Measurements from ENCODE around the gene HSDL2. TPM values are rescaled to one million over a fixed set of nuclear protein-coding genes. Genes with fewer than 3 reads are reported as not detected.

HSDL2 gene
- total RNA-seq, 1 experiment from 2014 or later: 21.6 TPM

DNA sequence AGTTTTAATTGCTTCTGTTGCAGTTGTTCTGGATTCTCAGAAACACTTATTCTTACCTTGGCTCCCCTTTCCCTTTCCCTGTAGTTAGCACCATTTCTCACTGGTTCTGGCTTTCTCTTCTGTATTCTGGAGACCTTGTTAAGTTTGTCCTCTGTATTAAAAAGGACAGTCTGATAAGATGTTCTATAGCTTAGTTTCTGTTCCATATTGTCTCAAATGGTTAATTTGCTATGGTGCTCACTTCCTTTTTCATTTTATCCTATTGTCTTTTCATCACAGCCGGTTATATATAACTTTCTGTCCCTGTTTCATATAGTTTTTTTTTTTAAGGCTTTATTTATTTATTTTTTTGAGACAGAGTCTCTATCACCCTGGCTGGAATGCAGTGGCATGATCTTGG is 65.3 kb downstream of the HSDL2 start:
- DNase-seq (ENCODE audit: low read depth): no peak

DNA sequence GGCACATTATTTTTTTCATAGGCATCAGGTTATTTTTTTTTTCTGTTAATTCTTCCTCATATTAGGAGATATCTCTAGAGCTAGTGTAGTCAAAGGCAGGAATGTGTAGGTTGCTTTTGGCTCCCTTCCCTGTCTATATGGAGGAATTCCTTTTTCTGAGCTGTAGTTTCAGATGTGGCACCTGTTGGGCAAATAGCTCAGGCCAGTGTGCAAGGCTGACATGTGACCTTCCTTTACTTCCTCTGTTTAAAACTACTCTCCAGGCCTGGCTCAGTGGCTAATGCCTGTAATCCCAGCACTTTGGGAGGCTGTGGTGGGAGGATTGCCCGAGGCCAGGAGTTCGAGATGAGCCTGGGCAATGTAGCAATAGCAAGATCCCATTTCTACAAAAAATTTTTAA is 66.2 kb downstream of the HSDL2 start:
- no peak for DNase-seq (ENCODE audit: low read depth)

DNA sequence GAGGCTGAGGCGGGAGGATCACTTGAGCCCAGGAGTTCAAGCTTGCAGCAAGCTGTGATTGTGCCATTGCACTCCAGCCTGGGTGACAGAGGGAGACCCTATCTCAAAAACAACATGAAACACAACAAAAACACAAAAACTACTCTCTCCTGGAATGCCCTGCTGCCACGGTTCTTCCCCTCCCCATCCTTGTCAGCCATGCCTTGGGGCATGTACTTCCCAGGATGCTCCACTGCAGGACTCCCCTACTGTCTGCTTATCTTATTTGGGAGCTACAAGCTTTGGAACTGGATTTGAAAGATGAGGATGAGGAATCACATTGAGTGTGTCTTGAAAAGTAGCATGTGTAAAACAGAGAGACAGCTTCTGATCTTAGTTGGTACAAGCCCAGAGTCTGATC is 66.6 kb downstream of the HSDL2 start:
- no peak for DNase-seq (ENCODE audit: low read depth)

DNA sequence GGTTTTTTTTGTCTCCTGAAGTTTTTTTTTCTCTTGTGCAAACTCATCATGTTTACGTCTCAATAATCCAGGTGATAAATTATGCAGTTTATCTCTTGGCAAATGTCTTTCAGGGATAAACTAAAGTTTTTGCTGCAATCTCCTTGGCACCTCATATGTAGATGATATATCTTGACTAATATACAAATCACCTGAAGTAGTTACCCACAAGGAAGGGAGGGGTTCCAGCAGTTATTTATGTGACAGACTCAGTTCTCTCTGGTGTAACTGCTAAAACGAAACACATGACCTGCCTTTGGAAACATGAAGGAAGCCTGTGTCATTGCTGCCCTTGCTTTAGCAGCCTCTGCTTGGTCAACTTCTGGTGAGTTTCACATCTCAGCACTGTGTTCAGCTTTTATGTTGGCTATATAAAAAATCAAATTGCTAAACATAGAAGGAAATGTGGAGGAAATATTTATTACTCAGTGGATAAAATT is 67.4 kb downstream of the HSDL2 start:
- no peak for DNase-seq (ENCODE audit: low read depth)

DNA sequence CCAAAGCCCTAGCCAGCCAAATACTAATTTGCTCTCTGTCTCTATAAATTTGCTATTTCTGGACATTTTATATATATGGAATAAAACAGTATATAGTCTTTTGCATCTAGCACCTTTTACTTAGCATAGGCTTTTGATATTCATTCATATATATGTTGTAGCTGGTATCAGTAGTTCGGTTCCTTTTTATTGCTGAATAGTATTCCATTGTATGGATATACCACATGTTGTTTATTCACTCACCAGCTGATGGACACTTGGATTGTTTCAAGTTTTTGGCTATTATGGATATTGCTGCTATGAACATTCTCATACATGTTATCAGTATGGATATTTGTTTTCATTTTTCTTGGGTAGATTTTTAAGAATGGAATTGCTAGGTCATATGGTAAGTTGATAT is 82.9 kb downstream of the HSDL2 start:
- DNase-seq (ENCODE audit: low read depth): no peak

DNA sequence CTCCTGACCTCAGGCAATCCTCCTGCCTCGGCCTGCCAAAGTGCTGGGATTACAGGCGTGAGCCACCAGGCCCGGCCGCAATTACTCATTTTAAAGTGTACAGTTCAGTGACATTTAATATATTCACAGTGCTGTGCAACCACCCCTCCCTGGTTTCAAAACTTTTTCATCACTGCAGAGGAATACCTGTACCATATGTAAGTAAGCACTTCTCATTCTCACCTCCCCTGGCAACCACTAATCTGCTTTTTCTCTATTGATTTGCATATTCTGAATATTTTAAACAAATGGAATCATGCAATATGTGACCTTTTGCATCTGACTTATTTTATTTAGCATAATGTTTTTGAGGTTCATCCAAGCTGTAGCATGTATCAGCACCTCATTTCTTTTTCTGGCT is 85.4 kb downstream of the HSDL2 start:
- DNase-seq (ENCODE audit: low read depth): no peak

DNA sequence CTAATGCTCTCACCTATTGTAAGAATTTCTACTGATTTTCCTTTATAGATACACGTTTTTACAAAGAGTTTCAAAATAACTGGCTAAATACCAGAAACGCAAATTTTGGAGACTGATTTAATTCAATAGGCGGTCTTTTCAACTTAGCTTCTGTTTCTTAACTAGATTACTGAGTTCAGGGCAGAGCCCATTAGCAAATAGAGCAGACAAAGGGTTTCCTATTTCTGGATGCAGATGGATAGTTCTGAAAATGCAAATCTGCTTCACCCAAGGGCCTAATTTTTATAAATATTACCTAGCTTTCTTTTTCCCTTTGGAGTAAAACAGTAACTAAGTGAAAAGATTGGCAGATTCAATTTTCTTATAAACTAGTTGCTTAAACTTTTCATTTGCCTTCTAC is 93.1 kb downstream of the HSDL2 start:
- no peak for DNase-seq (ENCODE audit: low read depth)

DNA sequence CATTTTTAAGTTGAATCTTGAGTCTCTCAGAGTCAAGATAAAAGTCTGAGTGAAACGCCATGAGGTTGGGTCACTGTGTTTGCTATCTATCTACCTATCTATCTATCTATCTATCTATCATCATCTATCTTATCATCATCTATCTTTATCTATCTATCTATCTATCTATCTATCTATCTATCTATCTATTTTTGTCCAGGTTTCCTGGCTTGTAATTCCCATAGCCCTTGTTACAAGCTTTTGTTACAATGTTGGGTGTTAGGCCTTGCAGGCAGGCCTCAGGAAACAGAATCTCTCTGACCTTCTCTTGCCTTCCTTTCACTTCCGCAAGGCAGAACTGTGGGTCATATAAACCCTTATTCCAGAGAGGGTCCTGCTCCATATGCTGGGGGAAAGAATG is 94.1 kb downstream of the HSDL2 start:
- DNase-seq (ENCODE audit: low read depth): no peak

DNA sequence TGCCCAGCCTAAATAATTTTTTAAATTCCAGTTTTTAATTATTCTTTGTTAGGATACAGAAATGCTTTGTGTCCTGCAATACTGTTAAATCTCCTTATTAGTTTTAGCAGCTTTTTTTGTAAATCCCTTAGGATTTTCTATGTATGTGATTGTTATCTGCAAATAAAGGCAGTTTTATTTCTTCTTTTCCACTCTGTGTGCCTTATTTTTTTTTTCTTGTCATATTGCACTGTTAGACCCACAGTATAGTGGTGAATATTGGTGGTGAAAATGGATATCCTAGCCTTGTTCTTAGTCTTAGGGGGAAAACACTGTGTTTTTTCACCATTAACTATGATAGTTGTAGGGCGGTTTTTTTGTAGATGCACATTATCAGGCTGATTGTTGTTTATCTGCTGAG is 95.4 kb downstream of the HSDL2 start:
- no peak for DNase-seq (ENCODE audit: low read depth)

DNA sequence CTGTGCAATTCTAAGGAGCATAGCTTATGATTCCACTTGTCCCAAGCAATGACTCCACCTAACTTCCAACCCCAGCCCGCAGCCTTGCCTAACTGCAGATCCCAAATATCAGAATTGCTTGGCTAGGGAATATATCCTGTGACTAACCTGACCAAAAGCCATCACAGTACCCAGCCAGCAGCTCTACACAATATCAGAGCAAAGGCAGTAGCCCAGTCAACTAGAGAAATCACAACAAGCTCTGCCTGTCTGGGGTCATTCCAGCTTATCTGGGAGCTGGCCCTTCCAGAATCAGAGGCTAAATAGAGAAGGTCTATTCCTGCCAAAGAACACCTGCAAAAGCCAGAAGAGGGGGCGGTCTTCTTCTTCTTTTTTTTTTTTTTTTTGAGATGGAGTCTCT is 97.4 kb downstream of the HSDL2 start:
- DNase-seq (ENCODE audit: low read depth): no peak

DNA sequence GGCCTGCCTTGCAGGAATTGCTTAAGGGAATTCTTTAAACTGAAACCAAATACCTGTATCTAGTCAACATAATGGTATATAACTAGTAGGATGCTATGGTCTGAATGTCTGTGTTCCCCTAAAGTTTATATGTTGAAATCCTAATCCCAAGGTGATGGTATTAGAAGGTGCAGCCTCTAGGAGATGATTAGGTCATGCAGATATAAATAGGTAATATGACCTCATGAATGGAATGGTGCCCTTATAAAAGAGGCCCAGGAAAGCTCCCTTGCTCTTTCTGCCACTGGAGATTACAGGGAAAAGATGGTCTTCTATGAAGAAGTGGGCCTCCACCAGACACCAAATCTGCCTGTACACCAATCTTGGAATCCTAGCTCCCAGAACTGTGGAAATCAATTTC is 99.3 kb downstream of the HSDL2 start:
- no peak for DNase-seq (ENCODE audit: low read depth)

DNA sequence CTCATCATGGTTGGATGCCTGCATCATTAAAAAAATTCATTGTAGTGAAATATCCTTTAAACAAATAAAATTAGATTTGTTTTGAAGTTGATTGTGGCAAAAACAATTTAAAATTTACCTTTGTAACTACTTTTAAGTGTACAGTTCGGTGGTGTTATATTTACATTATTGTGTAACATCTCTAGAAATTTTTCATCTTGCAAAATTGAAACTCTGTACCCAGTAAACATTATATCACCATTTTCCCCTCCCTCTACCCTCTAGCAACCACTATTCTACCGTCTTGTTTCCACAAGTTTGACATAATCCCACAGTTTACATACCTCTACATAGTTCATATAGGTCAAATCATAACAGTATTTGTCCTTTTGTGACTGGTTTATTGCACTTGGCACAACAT is 104.7 kb downstream of the HSDL2 start:
- no peak for DNase-seq (ENCODE audit: low read depth)

DNA sequence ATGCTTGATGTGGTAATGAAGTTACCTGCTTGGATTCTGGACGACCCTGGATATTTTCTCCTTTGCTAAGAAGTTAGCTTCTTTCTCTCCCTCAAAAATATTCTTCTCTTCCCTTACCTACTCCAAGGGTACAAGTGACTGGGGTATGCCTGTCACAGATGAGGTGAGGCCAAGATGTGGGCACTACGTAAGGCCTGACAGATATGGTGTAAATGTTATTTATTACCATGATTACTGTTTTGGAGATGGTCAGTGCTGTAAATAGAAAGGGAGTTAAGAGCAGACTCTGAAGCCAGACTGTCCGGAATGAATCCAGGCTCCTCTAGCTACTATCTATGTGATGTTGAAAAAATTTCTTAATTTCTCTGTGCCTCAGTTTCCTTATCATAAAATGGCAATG is 105.7 kb downstream of the HSDL2 start:
- no peak for DNase-seq (ENCODE audit: low read depth)

DNA sequence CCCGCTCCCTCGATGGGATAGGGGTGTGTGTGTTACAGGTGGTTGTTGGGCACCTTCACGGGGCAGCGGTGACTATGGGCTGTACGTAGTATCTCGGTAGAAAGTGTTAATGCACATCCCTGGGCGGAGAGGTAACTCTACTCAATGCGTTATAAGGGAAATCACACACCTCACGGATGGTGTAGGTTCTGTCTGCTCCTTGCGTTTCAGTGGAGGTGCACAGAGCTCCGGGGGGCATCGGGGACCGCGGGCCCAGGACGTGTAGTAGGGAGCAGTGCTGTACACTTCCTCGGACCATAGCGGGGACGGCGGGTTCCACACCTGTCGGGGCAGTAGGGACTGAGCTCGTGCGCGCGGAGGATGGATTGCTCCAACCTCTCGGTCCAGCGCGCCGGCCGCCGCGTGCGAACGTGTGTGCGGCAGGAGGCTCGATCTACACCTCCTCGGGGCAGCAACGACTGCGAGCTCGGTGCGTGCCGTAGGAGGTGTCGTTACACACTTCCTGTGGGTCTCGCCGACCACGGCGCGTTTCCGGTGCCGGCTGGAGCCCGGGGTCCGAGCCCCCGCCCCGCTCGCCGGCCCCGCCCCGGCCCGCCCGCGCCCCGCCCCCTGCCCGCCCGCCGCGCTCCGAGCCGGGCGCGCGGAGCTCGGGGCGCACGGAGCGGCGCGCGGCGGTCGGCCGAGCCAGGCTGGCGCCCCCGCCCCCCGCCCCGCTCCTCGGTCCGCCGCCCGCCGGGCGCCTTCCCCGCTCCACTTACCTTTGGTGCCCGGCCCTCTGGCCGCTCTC is 106.5 kb downstream of the HSDL2 start, which contains the start of gene KIAA1958:
Gene KIAA1958, plus strand, starts transcription at position 607 of the 787 bp plus-strand sequence. CDS start 87,254 bp downstream, outside the sequence.
- DNase-seq (ENCODE audit: low read depth): peak; percentile 73

DNA sequence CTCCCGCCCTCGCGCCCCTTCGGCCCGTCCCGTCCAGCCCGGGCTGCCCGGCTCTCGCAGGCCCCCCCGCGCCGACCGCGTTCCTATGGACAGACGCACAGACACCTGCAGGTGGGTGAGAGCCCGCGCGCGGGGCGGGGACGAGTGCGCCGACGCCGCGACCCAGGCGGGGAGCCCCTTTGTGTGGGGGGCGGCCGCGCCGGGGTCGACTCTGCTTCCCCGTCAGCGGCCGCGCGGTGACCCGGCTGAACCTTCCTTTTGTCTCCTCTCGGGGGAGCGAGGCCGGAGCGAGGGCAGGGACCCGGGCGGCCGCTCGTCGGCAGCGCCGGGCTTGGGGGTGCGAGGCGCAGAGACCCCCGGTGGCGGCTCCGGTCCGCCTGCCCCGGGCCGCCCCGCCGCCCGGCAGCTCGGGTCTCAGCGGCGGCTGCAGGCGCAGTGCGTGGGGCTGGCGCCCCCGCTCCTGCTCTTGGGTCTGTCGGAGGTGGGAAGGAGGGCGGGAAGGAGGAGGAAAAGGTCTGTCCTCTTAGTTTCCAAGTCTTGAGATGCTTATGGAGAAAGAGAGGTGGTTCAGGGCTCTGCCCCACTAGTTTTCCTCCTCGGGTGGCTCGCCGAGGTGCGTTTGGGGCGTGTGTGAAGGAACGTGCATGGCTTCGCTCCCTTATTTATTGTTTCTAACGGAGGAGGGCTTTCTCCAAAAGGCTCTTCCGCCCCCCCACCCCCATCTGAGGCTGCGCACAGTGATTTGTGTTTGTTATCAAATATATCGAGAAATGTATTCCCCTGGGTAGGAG is 107.3 kb downstream of the HSDL2 start:
- DNase-seq (ENCODE audit: low read depth): peak; percentile 40

DNA sequence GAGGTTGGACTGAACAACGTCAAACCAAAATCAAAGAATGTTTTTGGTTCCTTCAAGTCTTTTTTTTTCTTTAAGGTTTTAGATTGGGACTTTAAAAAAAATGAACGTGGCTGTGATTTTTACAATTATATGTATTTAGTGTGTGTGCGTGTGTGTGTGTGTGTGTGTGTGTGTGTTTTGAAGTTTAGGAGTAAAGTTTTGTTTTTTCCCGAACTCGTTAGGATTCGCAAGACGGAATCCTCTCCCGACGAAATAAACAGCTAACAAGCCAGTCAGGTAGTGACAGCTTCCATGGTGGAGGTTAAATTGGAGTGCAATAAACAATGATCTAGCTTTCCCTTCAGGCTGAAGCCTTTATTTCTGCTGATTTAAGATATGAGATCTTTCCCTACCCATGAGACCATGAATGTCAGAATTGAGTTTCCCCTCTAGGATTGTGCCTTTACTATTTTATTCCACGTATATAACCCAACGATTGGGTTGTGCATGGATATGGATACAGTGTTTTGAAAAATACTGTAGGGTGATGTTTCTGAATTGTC is 108.0 kb downstream of the HSDL2 start:
- DNase-seq (ENCODE audit: low read depth): no peak

DNA sequence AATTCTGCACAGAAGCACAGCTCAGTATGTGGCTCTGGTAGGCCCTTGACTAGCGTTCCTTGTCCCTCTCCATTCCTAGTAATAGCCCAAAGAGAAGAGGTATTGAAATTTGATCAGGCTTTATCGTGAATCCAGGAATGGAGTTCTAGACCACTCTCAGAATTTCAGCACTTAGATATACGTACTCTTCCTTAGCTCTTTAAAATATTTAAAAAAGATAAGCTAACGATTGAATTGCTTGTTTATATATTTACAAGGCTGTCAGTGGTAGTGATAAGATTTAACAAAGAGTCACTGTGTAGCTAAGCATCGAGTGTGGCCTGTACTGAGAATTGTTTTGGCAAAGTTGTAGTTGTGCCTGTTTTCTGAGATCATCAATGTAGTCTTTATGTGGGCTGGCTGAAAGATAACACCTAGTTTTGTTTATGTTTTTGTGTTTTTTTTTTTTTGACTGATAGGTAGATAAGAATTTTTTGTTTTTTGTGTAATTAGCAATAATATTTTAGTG is 109.2 kb downstream of the HSDL2 start:
- no peak for DNase-seq (ENCODE audit: low read depth)

DNA sequence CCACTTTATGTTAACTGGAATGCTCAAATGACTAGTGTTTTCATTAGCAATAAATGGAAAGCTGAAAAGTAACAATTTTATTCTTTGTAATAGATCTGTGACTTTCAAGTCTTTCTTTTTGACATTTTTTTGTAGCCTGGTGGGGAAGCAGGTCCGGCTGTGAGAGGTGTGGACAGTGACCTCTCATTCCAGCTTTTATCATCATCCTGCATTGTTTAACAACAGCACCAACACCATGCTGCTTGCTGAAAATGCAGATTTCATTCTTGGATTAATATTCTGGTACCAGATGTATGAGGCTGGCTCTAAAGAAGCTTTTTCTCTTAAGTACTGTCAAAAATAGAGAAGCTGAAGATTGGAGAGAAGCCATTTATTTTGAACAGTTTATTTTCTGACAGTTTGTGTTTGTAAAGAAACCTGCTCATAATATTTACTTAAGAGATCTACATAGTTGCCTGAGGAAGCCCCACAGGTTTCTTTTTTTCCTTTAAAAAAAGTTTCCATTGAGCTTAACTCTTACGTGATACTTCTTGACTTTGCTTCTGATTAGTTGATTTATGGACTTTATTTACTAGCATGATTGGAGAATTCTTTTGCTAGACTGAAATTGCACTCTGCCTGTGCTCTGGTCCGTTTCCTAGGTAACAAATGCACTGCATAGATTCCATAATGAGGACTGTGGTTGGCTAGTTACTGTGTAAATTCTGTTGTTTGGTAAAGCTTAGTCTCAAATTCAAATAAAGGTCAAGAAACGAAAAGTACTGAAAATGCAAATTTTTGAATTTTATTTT is 110.2 kb downstream of the HSDL2 start:
- DNase-seq (ENCODE audit: low read depth): no peak

DNA sequence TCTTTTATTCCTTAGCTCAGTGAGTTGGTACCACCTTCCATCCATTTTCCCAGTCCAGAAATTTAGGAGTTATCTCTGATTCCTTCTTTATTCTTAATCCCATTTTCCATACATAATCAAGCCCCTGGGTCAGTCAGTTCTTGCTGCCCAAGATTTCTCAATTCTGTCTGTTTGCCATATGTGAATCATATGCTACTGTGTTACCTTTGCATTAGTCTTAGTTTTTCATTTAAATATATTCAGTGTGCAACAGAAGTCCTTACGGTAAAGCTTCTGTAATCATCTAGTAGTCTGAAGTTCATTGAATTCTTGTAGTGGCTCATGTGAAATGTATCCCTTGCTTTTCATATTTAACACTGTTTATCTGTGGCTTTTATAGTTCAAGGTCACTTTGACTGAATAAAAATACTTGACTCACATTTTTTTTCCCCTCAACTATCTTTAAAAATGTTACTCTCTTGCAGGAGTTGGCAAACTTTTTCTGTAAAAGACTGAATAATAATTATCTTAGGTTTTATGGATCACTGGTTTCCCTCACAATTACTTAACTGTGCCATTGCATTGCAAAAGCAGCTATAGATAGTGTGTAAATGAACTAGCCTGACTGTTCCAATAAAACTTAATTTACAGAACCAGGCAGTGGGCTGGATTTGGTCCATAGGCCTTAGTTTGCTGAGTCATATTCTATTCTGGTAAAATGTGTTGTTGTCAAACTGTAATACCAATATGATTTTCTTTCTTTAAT is 113.7 kb downstream of the HSDL2 start:
- no peak for DNase-seq (ENCODE audit: low read depth)

DNA sequence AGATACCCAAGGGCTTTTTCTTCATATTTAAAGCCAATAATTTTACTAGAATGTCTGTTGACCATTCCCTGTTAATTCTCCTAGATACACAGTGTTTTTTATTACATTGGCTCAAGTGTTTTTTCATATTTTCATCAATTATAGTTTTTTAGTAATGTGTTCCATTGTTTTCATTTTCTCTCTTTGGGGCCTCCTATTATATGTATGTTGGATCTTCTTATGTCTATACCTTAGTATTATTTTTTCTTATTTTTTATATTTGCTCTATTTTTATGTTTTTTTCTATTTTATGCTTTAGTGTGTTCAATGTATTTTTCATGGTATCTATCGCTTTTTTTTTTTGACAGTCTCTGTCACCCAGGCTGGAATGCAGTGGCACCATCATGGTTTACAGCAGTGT is 114.2 kb downstream of the HSDL2 start:
- DNase-seq (ENCODE audit: low read depth): no peak

DNA sequence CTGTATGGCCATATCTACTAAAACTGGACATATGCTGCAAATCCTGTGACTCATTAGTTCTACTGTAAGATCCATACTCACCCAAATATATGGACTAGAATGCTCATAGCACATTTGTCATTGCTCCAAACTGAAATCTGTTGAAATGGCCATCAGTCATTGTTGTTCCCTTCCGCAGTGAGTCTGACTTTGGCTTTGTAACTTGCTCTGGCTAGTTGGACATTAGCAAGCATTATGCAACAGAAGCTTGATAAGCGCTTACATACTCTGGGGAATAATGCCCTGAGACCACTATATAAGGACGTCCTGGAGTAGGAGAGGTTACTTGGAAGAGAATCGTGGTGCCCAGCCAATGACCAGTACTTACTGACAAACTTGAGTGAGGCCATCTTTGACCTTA is 115.7 kb downstream of the HSDL2 start:
- no peak for DNase-seq (ENCODE audit: low read depth)
